ENCODE results near the gene ADARB1. TPM values are rescaled to one million over a fixed set of nuclear protein-coding genes. Genes with fewer than 3 reads are reported as not detected.

The ADARB1 gene
- total RNA-seq, 4 donors from 2014 or later: 6.8 to 32.2 (median 17.3) TPM

- WGBS, 2 donors (ENCODE audit: low coverage in 1 of 2): 70 to 90% methylated on average over 2 to 5 of the region's 5 CpGs
- intact Hi-C loops (cut with DNase I; ENCODE audit: low total_unique reads) (no loop called here), in situ Hi-C loops (cut with MboI; ENCODE audit: low pct_ligation_motif_present in 1 of 4, low pct_unique_long_range_greater_than_20kb in 1 of 4, low sequenced_read_pairs in 3 of 4) (no loop called here)
- no peak overlapping the region for H3K4me3 ChIP-seq
- H3K27ac ChIP-seq: peak overlapping the region in 1 of 4 donors; percentile 67
- H3K4me1 ChIP-seq: peaks cover 0 to 24% (median 2%) of the 10 kb centered on the region in 4 donors
- no peaks in the 10 kb centered on the region for H3K9me3 ChIP-seq
- H3K27me3 ChIP-seq: no peaks in the 10 kb centered on the region
- DNase-seq: no peak
- H3K36me3 ChIP-seq: no peaks in the 10 kb centered on the region
- no peak for TF ChIP-seq POLR2A (IDR thresholded peaks at IDR 0.05)
Observed at GRCh38 chr21:45115141-45115540, 40.8 kb downstream of the ADARB1 start.

- whole genome bisulfite sequencing, 2 donors (ENCODE audit: low coverage in 1 of 2): 90 to 100% methylated on average over 2 to 6 of the region's 6 CpGs
- in situ Hi-C loops (cut with MboI; ENCODE audit: low pct_ligation_motif_present in 1 of 4, low pct_unique_long_range_greater_than_20kb in 1 of 4, low sequenced_read_pairs in 3 of 4): no loop called here
Observed at GRCh38 chr21:45116066-45116465, 41.7 kb downstream of the ADARB1 start.

GRCh38 chr21:45117314-45117713, 42.9 kb downstream of the ADARB1 start:
- WGBS, 2 donors (ENCODE audit: low coverage in 1 of 2): 95 to 100% methylated on average over 6 of the region's 6 CpGs
- intact Hi-C loops (cut with DNase I; ENCODE audit: low total_unique reads) (no loop called here), in situ Hi-C loops (cut with MboI; ENCODE audit: low pct_ligation_motif_present in 1 of 4, low pct_unique_long_range_greater_than_20kb in 1 of 4, low sequenced_read_pairs in 3 of 4) (no loop called here)
- Histone ChIP-seq H3K9me3 (no peaks in the 10 kb centered on the region), H3K4me3 (no peak overlapping the region), H3K36me3 (no peaks in the 10 kb centered on the region), H3K27me3 (no peaks in the 10 kb centered on the region), H3K4me1 (peaks cover 0 to 27% (median 6%) of the 10 kb centered on the region in 4 donors), H3K27ac (no peak overlapping the region)
- TF ChIP-seq CTCF (IDR thresholded peaks at IDR 0.05): no peak
- TF ChIP-seq POLR2A (IDR thresholded peaks at IDR 0.05): no peak
- TF ChIP-seq POLR2AphosphoS5 (IDR thresholded peaks at IDR 0.05): no peak
- TF ChIP-seq EP300 (IDR thresholded peaks at IDR 0.05; ENCODE audit: low read depth): no peak
- no peak for DNase-seq

More at GRCh38 chr21:45116066-45116465, 41.7 kb downstream of the ADARB1 start:
- Histone ChIP-seq H3K27ac (no peak overlapping the region), H3K4me3 (no peak overlapping the region), H3K9me3 (no peaks in the 10 kb centered on the region), H3K4me1 (peaks cover 0 to 25% (median under 1%) of the 10 kb centered on the region in 4 donors), H3K36me3 (no peaks in the 10 kb centered on the region), H3K27me3 (no peaks in the 10 kb centered on the region)
- intact Hi-C loops (cut with DNase I; ENCODE audit: low total_unique reads): no loop called here
- TF ChIP-seq POLR2AphosphoS5 (IDR thresholded peaks at IDR 0.05): no peak
- no peak for TF ChIP-seq POLR2A (IDR thresholded peaks at IDR 0.05)
- TF ChIP-seq CTCF (IDR thresholded peaks at IDR 0.05): no peak
- TF ChIP-seq EP300 (IDR thresholded peaks at IDR 0.05; ENCODE audit: low read depth): no peak
- DNase-seq: no peak

GRCh38 chr21:45118099-45118498, 43.7 kb downstream of the ADARB1 start:
- peaks cover 0 to 29% (median 6%) of the 10 kb centered on the region in 4 donors for H3K4me1 ChIP-seq
- no peak for TF ChIP-seq CTCF (IDR thresholded peaks at IDR 0.05)
- no peak for TF ChIP-seq EP300 (IDR thresholded peaks at IDR 0.05; ENCODE audit: low read depth)
- no peak for TF ChIP-seq POLR2AphosphoS5 (IDR thresholded peaks at IDR 0.05)
- no peak for TF ChIP-seq POLR2A (IDR thresholded peaks at IDR 0.05)
- in situ Hi-C loops (cut with MboI; ENCODE audit: low pct_ligation_motif_present in 1 of 4, low pct_unique_long_range_greater_than_20kb in 1 of 4, low sequenced_read_pairs in 3 of 4) (no loop called here), intact Hi-C loops (cut with DNase I; ENCODE audit: low total_unique reads) (no loop called here)
- no peaks in the 10 kb centered on the region for H3K27me3 ChIP-seq
- H3K27ac ChIP-seq: no peak overlapping the region
- no peaks in the 10 kb centered on the region for H3K9me3 ChIP-seq
- WGBS, 2 donors (ENCODE audit: low coverage in 1 of 2): 100% methylated on average over 2 of the region's 2 CpGs
- H3K4me3 ChIP-seq: no peak overlapping the region
- no peak for DNase-seq
- no peaks in the 10 kb centered on the region for H3K36me3 ChIP-seq

GRCh38 chr21:45119812-45120211, 45.4 kb downstream of the ADARB1 start:
- H3K9me3 ChIP-seq: no peaks in the 10 kb centered on the region
- WGBS, 2 donors (ENCODE audit: low coverage in 1 of 2): 67 to 83% methylated on average over 7 of the region's 7 CpGs
- peaks cover 0 to 17% (median 7%) of the 10 kb centered on the region in 4 donors for H3K4me1 ChIP-seq
- no peak for TF ChIP-seq POLR2A (IDR thresholded peaks at IDR 0.05)
- no peaks in the 10 kb centered on the region for H3K36me3 ChIP-seq
- peak overlapping the region in 2 of 4 donors; percentile 74 to 81 for H3K27ac ChIP-seq
- in situ Hi-C loops (cut with MboI; ENCODE audit: low pct_ligation_motif_present in 1 of 4, low pct_unique_long_range_greater_than_20kb in 1 of 4, low sequenced_read_pairs in 3 of 4) (no loop called here), intact Hi-C loops (cut with DNase I; ENCODE audit: low total_unique reads) (loop anchor here (5.0 kb wide), 2 partner anchors 38 to 163 kb away; no protein-coding TSS in a partner anchor)
- H3K4me3 ChIP-seq: no peak overlapping the region
- no peak for DNase-seq
- no peaks in the 10 kb centered on the region for H3K27me3 ChIP-seq

Measured in transverse colon (tissue), 4 donors.